GM18526 (cell line): ENCODE results near the gene AGAP1.

Experiments used
- POLR2A ChIP-seq: IDR thresholded peaks from 3 replicates; pipeline ENCODE4 v1.6.1; 2011; ENCODE audit not compliant: insufficient read length; ENCODE audit errors: extremely low read depth

AGAP1 gene

GRCh38 chr2:235677276-235677788 is 183.5 kb downstream of the AGAP1 start:
- TF ChIP-seq POLR2A, result no peak

- no peak for TF ChIP-seq POLR2A
Observed at GRCh38 chr2:235677937-235678336, 184.1 kb downstream of the AGAP1 start.

- TF ChIP-seq POLR2A, result no peak
Observed at GRCh38 chr2:235678712-235679111, 184.9 kb downstream of the AGAP1 start.

GRCh38 chr2:235679471-235679870 is 185.6 kb downstream of the AGAP1 start:
- no peak for TF ChIP-seq POLR2A

- no peak for TF ChIP-seq POLR2A
Observed at GRCh38 chr2:235685024-235685721, 191.3 kb downstream of the AGAP1 start.

GRCh38 chr2:235688511-235689426 is 194.9 kb downstream of the AGAP1 start:
- no peak for TF ChIP-seq POLR2A

- no peak for TF ChIP-seq POLR2A
Observed at GRCh38 chr2:235689427-235689853, 195.6 kb downstream of the AGAP1 start.

GRCh38 chr2:235690082-235690808 is 196.4 kb downstream of the AGAP1 start:
- no peak for TF ChIP-seq POLR2A

- no peak for TF ChIP-seq POLR2A
Observed at GRCh38 chr2:235690809-235691450, 197.1 kb downstream of the AGAP1 start.

- no peak for TF ChIP-seq POLR2A
Observed at GRCh38 chr2:235692076-235692475, 198.2 kb downstream of the AGAP1 start.

- TF ChIP-seq POLR2A, result no peak
Observed at GRCh38 chr2:235692671-235693171, 198.9 kb downstream of the AGAP1 start.

GRCh38 chr2:235693279-235693678 is 199.4 kb downstream of the AGAP1 start:
- no peak for TF ChIP-seq POLR2A

- no peak for TF ChIP-seq POLR2A
Observed at GRCh38 chr2:235694721-235695601, 201.1 kb downstream of the AGAP1 start.

- no peak for TF ChIP-seq POLR2A
Observed at GRCh38 chr2:235695602-235695895, 201.7 kb downstream of the AGAP1 start.

GRCh38 chr2:235697041-235697440 is 203.2 kb downstream of the AGAP1 start:
- no peak for TF ChIP-seq POLR2A
